K562 (cell line): ENCODE data around the gene PPOX. TPM values are rescaled to one million over a fixed set of nuclear protein-coding genes. Genes with fewer than 3 reads are reported as not detected.
A peak's percentile ranks its signal among the peaks of the same experiment; 100 is the strongest.

ENCODE experiments used
- ATAC-seq: fragments of 200-7000 bp; cut with Tn5 transposase; 3 replicates; pipeline ENCODE4 v1.9.1; 2020; ENCODE audit warnings: moderate library complexity
- BruUV-seq: library from RNA; stranded (reverse); fragments of 400-500 nt; replicated peaks from 2 replicates; lab custom pipeline; 2021; lab: Mats Ljungman, UMichigan
- CTCF ChIA-PET: fragments of 300-600 bp; formaldehyde crosslinking; extraction: SDS; loops from one replicate; lab custom pipeline; 2021; ENCODE audit warnings: low intra/inter-chr PET ratio; lab: Yijun Ruan, JAX
- POLR2A ChIA-PET: fragments of 300-600, 350-650 bp; sonication (Branson Sonifier 250); formaldehyde crosslinking; extraction: SDS; loops from one replicate; lab custom pipeline; 2021; ENCODE audit warnings: antibody characterized with exemption, inconsistent platforms; lab: Yijun Ruan, JAX
- DNase-seq, 4 experiments: peaks; one replicate each; pipeline versions ENCODE4 v3.0.0 to v3.0.0-alpha.2; 2011 to 2018; ENCODE audit warnings: low spot score in 3 of 4, mixed read lengths in 3 of 4; ENCODE audit errors: extremely low read depth in 1 of 4
- FAIRE-seq: peaks from 2 replicates; lab custom pipeline; 2011; peaks lifted over from hg19 to GRCh38; lab: Jason Lieb, UNC
- H2AFZ ChIP-seq: 2 replicates; pipeline ENCODE4 v1.6.0; 2011; ENCODE audit warnings: low read depth, low read length, control low read depth, inconsistent platforms
- H3K27ac ChIP-seq: fragments of 200-600 bp; 3 replicates; pipeline ENCODE4 v1.8.0; 2011; ENCODE audit warnings: low read depth, mild to moderate bottlenecking, control low read depth, inconsistent platforms, low read length, moderate library complexity, mixed read lengths; ENCODE audit errors: extremely low read depth
- H3K27me3 ChIP-seq, 2 experiments: fragments of 300-600 bp in 1 of 2; 2 replicates in 1 of 2; 3 replicates in 1 of 2; pipeline versions ENCODE4 v1.6.0 to v1.8.0; 2011; ENCODE audit warnings: inconsistent platforms in 2 of 2, low read length in 2 of 2, mild to moderate bottlenecking in 1 of 2, mixed read lengths in 1 of 2, moderate library complexity in 1 of 2; ENCODE audit not compliant: control insufficient read depth in 2 of 2, insufficient read depth in 2 of 2
- H3K36me3 ChIP-seq: fragments of 300-600 bp; 3 replicates; pipeline ENCODE4 v1.8.0; 2011; ENCODE audit warnings: mild to moderate bottlenecking, low read length, inconsistent platforms; ENCODE audit not compliant: control insufficient read depth, insufficient read depth
- H3K4me1 ChIP-seq, 2 experiments: fragments of 200-600 bp in 1 of 2; replicated peaks in 1 of 2; 2 replicates in 1 of 2; 3 replicates in 1 of 2; pipeline versions ENCODE4 v1.5.1 to v1.8.0; 2011; ENCODE audit warnings: inconsistent platforms in 2 of 2, low read length in 2 of 2, mild to moderate bottlenecking in 1 of 2, mixed read lengths in 1 of 2, moderate library complexity in 1 of 2; ENCODE audit not compliant: control insufficient read depth in 2 of 2, insufficient read depth in 2 of 2
- H3K4me2 ChIP-seq: 2 replicates; pipeline ENCODE4 v1.6.1; 2011; ENCODE audit warnings: low read length, control low read depth, inconsistent platforms, mixed read lengths; ENCODE audit not compliant: insufficient read depth
- H3K4me3 ChIP-seq: fragments of 200-600 bp; sonication (generic), shearing (Covaris generic); 2 replicates; pipeline ENCODE4 v1.5.1; 2016; ENCODE audit warnings: control low read depth, inconsistent platforms
- H3K79me2 ChIP-seq: fragments of 200-600 bp; 3 replicates; pipeline ENCODE4 v1.8.0; 2011; ENCODE audit warnings: low read length, inconsistent platforms; ENCODE audit not compliant: control insufficient read depth, insufficient read depth
- H3K9ac ChIP-seq, 2 experiments: 2 replicates each; pipeline versions ENCODE4 v1.6.0 to v1.6.1; 2011; ENCODE audit warnings: low read depth in 2 of 2, low read length in 2 of 2, control low read depth in 1 of 2, inconsistent platforms in 1 of 2, mild to moderate bottlenecking in 1 of 2, mixed read lengths in 1 of 2; ENCODE audit not compliant: insufficient read depth in 1 of 2
- H3K9me1 ChIP-seq: one replicate; pipeline ENCODE4 v1.6.0; 2011; ENCODE audit warnings: inconsistent platforms, mild to moderate bottlenecking, low read length, moderate library complexity; ENCODE audit not compliant: control insufficient read depth, insufficient read depth
- H3K9me3 ChIP-seq: replicated peaks from 2 replicates; pipeline ENCODE4 v1.5.1; 2011; ENCODE audit warnings: low read depth, low read length, inconsistent platforms; ENCODE audit not compliant: control insufficient read depth, insufficient read depth
- H4K20me1 ChIP-seq: replicated peaks from 2 replicates; pipeline ENCODE4 v1.6.1; 2011; ENCODE audit warnings: low read length, inconsistent platforms, mixed read lengths; ENCODE audit not compliant: control insufficient read depth, insufficient read depth
- ARHGAP35 ChIP-seq: fragments of 450-650 bp; IDR thresholded peaks from 2 replicates; pipeline ENCODE4 v1.6.1; 2018; ENCODE audit not compliant: partially characterized antibody
- ATF1 ChIP-seq, 2 experiments: fragments of 450-650 bp in 1 of 2; IDR thresholded peaks; 2 replicates each; pipeline ENCODE4 v1.6.1; 2016; ENCODE audit warnings: missing compliant biosample characterization in 1 of 2, missing genetic modification characterization in 1 of 2
- CUX1 ChIP-seq: fragments of 200-800 bp; sonication (Bioruptor generic); IDR thresholded peaks from 2 replicates; pipeline ENCODE4 v1.6.1; 2016; ENCODE audit warnings: missing genetic modification characterization, missing compliant biosample characterization
- DMBX1 ChIP-seq: fragments of 250-450 bp; sonication (Bioruptor Pico); IDR thresholded peaks from 2 replicates; pipeline ENCODE4 v1.8.0; 2022; ENCODE audit warnings: inconsistent platforms, mild to moderate bottlenecking, moderate library complexity, borderline replicate concordance
- FOXK1 ChIP-seq: sonication (generic); formaldehyde crosslinking; IDR thresholded peaks from 2 replicates; pipeline ENCODE4 v1.8.0; 2022; ENCODE audit warnings: missing genetic modification reagents, mild to moderate bottlenecking, borderline replicate concordance
- HDAC8 ChIP-seq: fragments of 450-650 bp; IDR thresholded peaks from 2 replicates; pipeline ENCODE4 v1.6.1; 2016; ENCODE audit warnings: mild to moderate bottlenecking, missing genetic modification characterization, moderate library complexity, missing compliant biosample characterization
- HLTF ChIP-seq: fragments of 450-650 bp; IDR thresholded peaks from 2 replicates; pipeline ENCODE4 v1.6.1; 2016
- KLF1 ChIP-seq: fragments of 450-650 bp; IDR thresholded peaks from 2 replicates; pipeline ENCODE4 v1.6.1; 2016; ENCODE audit warnings: missing genetic modification characterization, missing compliant biosample characterization
- KLF13 ChIP-seq: fragments of 450-650 bp; IDR thresholded peaks from 2 replicates; pipeline ENCODE4 v1.6.1; 2016; ENCODE audit warnings: missing genetic modification characterization, low read depth, mild to moderate bottlenecking, missing compliant biosample characterization, moderate library complexity, borderline replicate concordance
- MEF2D ChIP-seq: conservative IDR thresholded peaks from 2 replicates; pipeline ENCODE4 v1.6.1; 2016; ENCODE audit warnings: low read depth, missing genetic modification characterization, missing compliant biosample characterization
- SREBF2 ChIP-seq: sonication (generic); formaldehyde crosslinking; IDR thresholded peaks from 2 replicates; pipeline ENCODE4 v1.4.0; 2020; ENCODE audit warnings: mild to moderate bottlenecking, missing genetic modification reagents
- ZC3H4 ChIP-seq: sonication (generic); formaldehyde crosslinking; IDR thresholded peaks from 2 replicates; pipeline ENCODE4 v1.9.0; 2021; ENCODE audit warnings: missing genetic modification reagents, borderline replicate concordance
- ZNF212 ChIP-seq: fragments of 450-650 bp; formaldehyde crosslinking; IDR thresholded peaks from 2 replicates; pipeline ENCODE4 v1.4.0; 2020; ENCODE audit warnings: mild to moderate bottlenecking
- ZNF592 ChIP-seq: fragments of 450-650 bp; IDR thresholded peaks from 2 replicates; pipeline ENCODE4 v1.6.1; 2017; ENCODE audit warnings: antibody characterized with exemption, mild to moderate bottlenecking
- WGBS: fragments of 100-300 bp; shearing (Covaris generic); methylation state at CpG from one replicate; pipeline ENCODE4 v1.1.6; 2016; ENCODE audit warnings: low coverage, mixed read lengths; ENCODE audit not compliant: insufficient coverage; ENCODE audit errors: missing lambda C conversion rate; 5-methylcytosine and 5-hydroxymethylcytosine counted together
- in situ Hi-C: fragments of 300-500 bp; cut with MboI; formaldehyde crosslinking; loops from 4 replicates; pipeline ENCODE4 v1.15.0; 2018; ENCODE audit warnings: inconsistent platforms, mixed read lengths
- intact Hi-C: fragments of 100-400 bp; cut with micrococcal nuclease; formaldehyde crosslinking; loops from 2 replicates; pipeline ENCODE4 v1.14.2; 2022
- polyA plus RNA-seq, 8 experiments: library from polyadenylated mRNA; depleted of rRNA in 4 of 8; stranded (reverse) in 5 of 8; unstranded in 3 of 8; fragments of >200 nt; fragmentation: Nextera tagmentation in 2 of 8; fragmentation: Illumina TruSeq in 1 of 8; extraction: Ambion mirVana in 2 of 8; extraction: Trizol in 1 of 8; gene quantifications; 2 replicates each; pipeline versions ENCODE4 v1.2.1 to v1.2.3, GENCODE V29; 2011 to 2014; ENCODE audit warnings: inconsistent platforms in 1 of 8, missing spikeins in 1 of 8
- total RNA-seq, 7 experiments: library from RNA; depleted of rRNA in 6 of 7; stranded (reverse); fragments of >200 nt in 6 of 7; fragmentation: Illumina TruSeq in 2 of 7; extraction: Trizol in 2 of 7; gene quantifications; 2 replicates each; pipeline versions ENCODE4 v1.2.1 to v1.2.3, GENCODE V29; 2011 to 2021; ENCODE audit warnings: low replicate concordance in 1 of 7

Gene PPOX
- total and polyA plus RNA-seq, 9 of the 15 experiments (the other 6 are each of a cell fraction or from before 2014, with no cell fraction given): 17.0 to 57.1 (median 38.9) TPM

GRCh38 chr1:161162052-161162451 lies 4.2 kb upstream of the PPOX start:
- Histone ChIP-seq H3K9me3 (no peaks in the 10 kb centered on the region), H3K27me3 (no peaks in the 10 kb centered on the region), H3K27ac (peak overlapping the region; percentile 78), H3K4me3 (peak overlapping the region; percentile 17), H3K4me2 (peak overlapping the region; percentile 83), H3K36me3 (peaks cover 66% of the 10 kb centered on the region), H2AFZ (peak overlapping the region; percentile 51), H3K4me1 (peaks cover 63 to 72% of the 10 kb centered on the region in 2 experiments), H3K9ac (peak overlapping the region; percentile 65 to 88), H3K79me2 (peaks cover 59% of the 10 kb centered on the region), H4K20me1 (no peaks in the 10 kb centered on the region), H3K9me1 (no peaks in the 10 kb centered on the region)
- peak in 3 of 4 experiments; percentile 23 to 90 (median 79) for DNase-seq
- ChIA-PET POLR2A (interaction anchor here (0.6 to 1.7 kb wide), 8 partner anchors 8 to 174 kb away, joined by 3 to 12 read pairs (median 4); partner anchors contain the start of genes DEDD and UFC1), CTCF (no interaction called here)
- WGBS: 1% methylated on average over 7 of the region's 7 CpGs
- intact Hi-C loops (no loop called here), in situ Hi-C loops (no loop called here)
- ATAC-seq: peak; percentile 6
- FAIRE-seq: peak; percentile 96
- BruUV-seq: no TSS peak
- TF ChIP-seq KLF13 (tag) (no peak), KLF1 (no peak), DMBX1 (peak; percentile 17; the same call in 1 of the 2 replicates), ARHGAP35 (no peak), ZNF212 (CRISPR knock-in tag) (no peak), ZC3H4 (CRISPR knock-in tag) (no peak), CUX1 (no peak), HDAC8 (tag) (no peak), ATF1 (CRISPR knock-in tag; IDR thresholded peaks at IDR 0.05) (no peak), ATF1 (tag; IDR thresholded peaks at IDR 0.05) (0 out of 2 replicates have a peak, but pooled peaks have one; percentile 11), SREBF2 (CRISPR knock-in tag) (no peak), MEF2D (tag) (no peak), FOXK1 (no peak), HLTF (no peak), ZNF592 (peak; percentile 89)
